Activated CD4-positive, alpha-beta T cell treated with anti-CD3 and anti-CD28 coated beads, Interleukin-2, amount 50 U/mL, for 4 hours (primary cell): ENCODE data around the gene HERC4.
A peak's percentile ranks its signal among the peaks of the same experiment; 100 is the strongest.

Experiments used
- DNase-seq, 2 experiments: peaks; one replicate each; pipeline ENCODE4 v3.0.0-alpha.2; 2020

The HERC4 gene

GRCh38 chr10:68074775-68075549 lies at the start of gene HERC4:
Gene HERC4 (minus strand): TSS chr10:68075283. CDS start chr10:68073108, 2,175 bp downstream.
- DNase-seq: peak; percentile 90 to 91

GRCh38 chr10:68124718-68125117 lies 49.6 kb upstream of the HERC4 start:
- DNase-seq: no peak

GRCh38 chr10:68121852-68122251 lies 46.8 kb upstream of the HERC4 start:
- DNase-seq: no peak

GRCh38 chr10:68121020-68121743 lies 46.1 kb upstream of the HERC4 start:
- DNase-seq: no peak

GRCh38 chr10:68118657-68119056 lies 43.6 kb upstream of the HERC4 start:
- no peak for DNase-seq

GRCh38 chr10:68112837-68113236 lies 37.8 kb upstream of the HERC4 start:
- no peak for DNase-seq

- no peak for DNase-seq
These were observed 36.5 kb upstream of the HERC4 start for GRCh38 chr10:68111584-68111983.

- no peak for DNase-seq
These were observed 34.9 kb upstream of the HERC4 start for GRCh38 chr10:68110027-68110426.

GRCh38 chr10:68109331-68109730 lies 34.2 kb upstream of the HERC4 start, which contains the start of gene MYPN:
Gene MYPN (plus strand): TSS chr10:68109488. CDS start chr10:68121439, 11,951 bp downstream.
- DNase-seq: no peak

- no peak for DNase-seq
These were observed 33.6 kb upstream of the HERC4 start for GRCh38 chr10:68108653-68109052.

GRCh38 chr10:68108051-68108450 lies 33.0 kb upstream of the HERC4 start:
- DNase-seq: no peak

GRCh38 chr10:68107651-68108050 lies 32.6 kb upstream of the HERC4 start:
- DNase-seq: no peak

GRCh38 chr10:68106656-68107055 lies 31.6 kb upstream of the HERC4 start:
- no peak for DNase-seq

- no peak for DNase-seq
These were observed 30.7 kb upstream of the HERC4 start for GRCh38 chr10:68105820-68106219.

- DNase-seq: no peak
These were observed 28.8 kb upstream of the HERC4 start for GRCh38 chr10:68103901-68104300.

GRCh38 chr10:68103261-68103878 lies 28.3 kb upstream of the HERC4 start:
- no peak for DNase-seq

GRCh38 chr10:68101066-68101465 lies 26.0 kb upstream of the HERC4 start:
- no peak for DNase-seq

GRCh38 chr10:68099736-68100135 lies 24.7 kb upstream of the HERC4 start:
- no peak for DNase-seq

GRCh38 chr10:68096913-68097516 lies 21.9 kb upstream of the HERC4 start:
- DNase-seq: no peak

GRCh38 chr10:68095153-68095552 lies 20.1 kb upstream of the HERC4 start:
- DNase-seq: no peak

GRCh38 chr10:68092512-68092911 lies 17.4 kb upstream of the HERC4 start:
- no peak for DNase-seq

GRCh38 chr10:68090586-68090985 lies 15.5 kb upstream of the HERC4 start:
- DNase-seq: no peak

- DNase-seq: no peak
These were observed 13.7 kb upstream of the HERC4 start for GRCh38 chr10:68088740-68089139.
